Measurements from ENCODE around the gene YLPM1.
A peak's percentile ranks its signal among the peaks of the same experiment; 100 is the strongest.

The YLPM1 gene

DNA sequence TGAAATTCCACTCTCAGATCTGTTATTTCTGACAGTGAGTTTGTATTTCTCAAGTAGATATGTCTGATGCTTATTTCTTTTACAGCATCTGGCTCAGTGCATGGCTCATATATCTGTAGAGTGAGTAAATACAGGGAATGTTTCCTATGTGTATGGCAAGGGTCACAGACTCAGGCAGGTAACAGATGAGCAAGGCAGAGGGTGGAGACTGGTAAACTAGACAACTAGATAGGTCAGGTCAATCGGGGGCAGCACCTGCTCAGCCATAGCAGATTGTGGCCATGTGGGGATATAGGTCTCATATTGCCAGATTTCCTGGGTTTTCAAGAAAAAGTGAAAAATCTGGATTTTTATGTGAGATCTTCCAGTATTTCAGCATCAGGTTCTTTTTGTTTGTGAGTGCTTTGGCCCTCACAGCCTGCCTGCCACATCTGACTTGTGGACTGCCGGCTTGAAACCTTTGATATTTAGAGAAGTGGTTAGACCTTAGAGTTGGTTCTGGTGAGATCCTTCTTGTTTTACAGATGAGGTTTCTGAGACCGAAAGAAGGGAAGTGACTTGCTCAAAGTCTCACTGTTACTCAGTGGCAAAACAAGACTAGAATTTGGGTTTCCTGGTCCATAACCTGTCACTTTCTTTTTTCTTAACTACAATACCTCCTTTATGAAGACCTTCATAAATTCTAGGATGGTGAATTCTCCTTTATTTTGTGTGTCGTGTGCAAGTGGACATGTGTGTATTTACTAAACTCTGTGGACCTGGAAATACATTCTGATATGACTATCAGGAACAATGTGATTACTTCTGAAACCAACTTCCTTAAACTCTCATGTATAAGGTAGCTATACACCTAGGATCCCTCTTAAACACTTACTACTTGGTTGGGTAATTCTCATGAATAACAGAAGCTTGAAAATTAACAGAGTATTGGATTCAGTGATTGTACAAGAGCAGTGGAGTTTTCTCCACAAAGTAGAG is 78.4 kb downstream of the YLPM1 start:
- Histone ChIP-seq H3K4me3 (ENCODE audit: low read length in 2 of 2) (no peak overlapping the region), H3K27me3 (ENCODE audit: control insufficient read depth in 1 of 2, insufficient read depth in 2 of 2, low read length in 2 of 2) (no peaks in the 10 kb centered on the region), H3K9me3 (ENCODE audit: control insufficient read depth in 2 of 2, low read length in 2 of 2) (no peaks in the 10 kb centered on the region), H3K27ac (ENCODE audit: low read length) (no peak overlapping the region), H3K9ac (ENCODE audit: low read length in 2 of 2) (no peak overlapping the region), H3K4me1 (ENCODE audit: control insufficient read depth, insufficient read depth, low read length) (no peaks in the 10 kb centered on the region), H3K36me3 (ENCODE audit: control insufficient read depth in 2 of 2, insufficient read depth in 2 of 2, low read length in 2 of 2) (peaks cover 6 to 7% of the 10 kb centered on the region in 2 donors)

DNA sequence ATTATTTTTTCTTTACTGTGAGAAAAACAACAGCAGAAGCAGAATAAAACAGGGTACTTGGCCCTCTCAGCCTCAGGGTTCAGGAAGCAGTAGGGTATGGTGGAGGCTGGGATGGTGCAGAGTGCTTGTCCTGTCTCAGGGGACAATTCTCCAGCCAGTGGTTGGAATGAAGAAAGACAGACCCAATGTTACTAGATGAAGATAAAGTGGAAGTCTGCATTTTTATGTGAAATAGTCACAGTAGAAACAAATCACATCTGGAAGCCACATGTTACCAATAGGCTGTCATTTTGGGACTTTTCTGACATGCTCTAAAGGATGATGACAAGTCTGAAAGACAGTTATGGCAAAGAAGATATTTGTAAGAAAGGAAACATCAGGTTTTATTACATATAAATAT is 80.5 kb downstream of the YLPM1 start:
- H3K9ac ChIP-seq (ENCODE audit: low read length in 2 of 2) = no peak overlapping the region
- H3K9me3 ChIP-seq (ENCODE audit: control insufficient read depth in 2 of 2, low read length in 2 of 2) = no peaks in the 10 kb centered on the region
- peaks cover 6 to 7% of the 10 kb centered on the region in 2 donors for H3K36me3 ChIP-seq (ENCODE audit: control insufficient read depth in 2 of 2, insufficient read depth in 2 of 2, low read length in 2 of 2)
- no peaks in the 10 kb centered on the region for H3K4me1 ChIP-seq (ENCODE audit: control insufficient read depth, insufficient read depth, low read length)
- no peak overlapping the region for H3K4me3 ChIP-seq (ENCODE audit: low read length in 2 of 2)
- H3K27ac ChIP-seq (ENCODE audit: low read length) = no peak overlapping the region
- no peaks in the 10 kb centered on the region for H3K27me3 ChIP-seq (ENCODE audit: control insufficient read depth in 1 of 2, insufficient read depth in 2 of 2, low read length in 2 of 2)

DNA sequence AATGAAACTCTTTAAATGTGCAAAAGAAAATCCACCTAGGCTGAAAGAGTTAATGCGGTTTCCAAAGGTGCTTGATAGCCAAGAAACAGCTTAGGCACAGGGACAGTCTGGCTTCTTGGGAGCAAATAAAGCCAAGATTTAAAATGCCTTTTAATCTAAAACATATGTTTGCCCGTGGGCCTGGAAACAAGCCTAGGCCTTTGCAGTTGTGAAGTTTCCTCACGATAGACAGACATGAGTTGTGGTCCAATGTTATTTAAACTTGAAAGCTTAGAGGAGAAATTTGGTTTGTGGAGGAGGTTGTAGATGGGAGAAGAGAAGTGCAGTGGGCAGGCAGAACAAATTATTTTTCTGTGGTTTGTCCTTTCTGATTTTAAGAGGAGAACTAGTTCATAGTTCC is 83.1 kb downstream of the YLPM1 start:
- no peak overlapping the region for H3K27ac ChIP-seq (ENCODE audit: low read length)
- H3K27me3 ChIP-seq (ENCODE audit: control insufficient read depth in 1 of 2, insufficient read depth in 2 of 2, low read length in 2 of 2) = no peaks in the 10 kb centered on the region
- no peaks in the 10 kb centered on the region for H3K9me3 ChIP-seq (ENCODE audit: control insufficient read depth in 2 of 2, low read length in 2 of 2)
- H3K4me1 ChIP-seq (ENCODE audit: control insufficient read depth, insufficient read depth, low read length) = no peaks in the 10 kb centered on the region
- H3K4me3 ChIP-seq (ENCODE audit: low read length in 2 of 2) = no peak overlapping the region
- no peak overlapping the region for H3K9ac ChIP-seq (ENCODE audit: low read length in 2 of 2)
- peaks cover 0 to 2% of the 10 kb centered on the region in 2 donors for H3K36me3 ChIP-seq (ENCODE audit: control insufficient read depth in 2 of 2, insufficient read depth in 2 of 2, low read length in 2 of 2)

DNA sequence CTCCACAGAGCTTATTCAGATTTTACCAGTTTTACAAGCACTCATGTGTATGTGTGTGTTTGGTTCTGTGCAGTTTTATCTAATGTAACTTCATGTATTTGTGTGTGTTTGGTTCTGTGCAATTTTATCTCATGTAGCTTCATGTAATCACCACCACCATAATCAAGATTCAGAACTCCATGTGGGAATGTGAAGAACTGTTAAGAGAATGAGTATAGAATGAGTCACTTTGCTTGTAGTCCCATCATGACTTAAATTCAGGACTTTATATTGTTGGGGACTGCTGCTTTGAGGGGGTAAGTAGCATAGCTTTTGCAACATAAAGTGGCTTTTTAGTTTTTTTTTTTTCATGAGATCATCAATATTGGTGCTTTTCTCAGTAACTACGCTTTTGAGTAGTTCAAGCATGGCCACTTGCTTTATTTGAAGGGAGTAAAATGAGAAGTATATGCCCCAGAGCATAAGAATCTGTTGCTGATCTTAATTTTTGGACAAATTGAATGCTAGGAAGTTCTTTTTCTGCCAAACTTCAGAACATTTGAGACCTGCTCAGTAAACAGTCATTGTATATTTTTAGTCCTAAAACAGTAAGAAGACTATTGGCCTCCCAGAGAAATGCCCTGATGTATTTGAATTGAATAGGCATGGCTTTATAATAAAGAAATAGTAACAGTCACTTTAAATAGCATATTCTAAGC is 84.0 kb downstream of the YLPM1 start:
- Histone ChIP-seq H3K9ac (ENCODE audit: low read length in 2 of 2) (no peak overlapping the region), H3K4me1 (ENCODE audit: control insufficient read depth, insufficient read depth, low read length) (no peaks in the 10 kb centered on the region), H3K27ac (ENCODE audit: low read length) (no peak overlapping the region), H3K36me3 (ENCODE audit: control insufficient read depth in 2 of 2, insufficient read depth in 2 of 2, low read length in 2 of 2) (peaks cover 0 to 2% of the 10 kb centered on the region in 2 donors), H3K9me3 (ENCODE audit: control insufficient read depth in 2 of 2, low read length in 2 of 2) (no peaks in the 10 kb centered on the region), H3K27me3 (ENCODE audit: control insufficient read depth in 1 of 2, insufficient read depth in 2 of 2, low read length in 2 of 2) (no peaks in the 10 kb centered on the region), H3K4me3 (ENCODE audit: low read length in 2 of 2) (no peak overlapping the region)

DNA sequence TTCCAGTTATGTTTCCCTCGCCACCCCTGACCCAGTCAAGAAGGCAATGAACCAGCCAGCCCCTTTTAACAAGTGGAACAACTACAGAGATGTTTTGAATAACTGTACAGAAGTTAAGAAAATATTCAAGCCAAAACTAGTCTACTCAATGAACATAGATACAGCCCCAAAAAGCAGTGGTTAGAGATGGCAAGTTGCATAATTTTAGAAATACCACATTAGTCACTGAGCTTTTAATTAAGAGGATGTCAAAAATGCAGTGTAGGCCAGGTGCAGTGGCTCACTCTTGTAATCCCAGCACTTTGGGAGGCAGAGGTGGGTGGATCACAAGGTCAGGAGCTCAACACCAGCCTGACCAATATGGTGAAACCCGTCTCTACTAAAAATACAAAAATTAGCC is 85.7 kb downstream of the YLPM1 start:
- Histone ChIP-seq H3K27me3 (ENCODE audit: control insufficient read depth in 1 of 2, insufficient read depth in 2 of 2, low read length in 2 of 2) (no peaks in the 10 kb centered on the region), H3K36me3 (ENCODE audit: control insufficient read depth in 2 of 2, insufficient read depth in 2 of 2, low read length in 2 of 2) (no peaks in the 10 kb centered on the region), H3K27ac (ENCODE audit: low read length) (no peak overlapping the region), H3K9me3 (ENCODE audit: control insufficient read depth in 2 of 2, low read length in 2 of 2) (no peaks in the 10 kb centered on the region), H3K9ac (ENCODE audit: low read length in 2 of 2) (no peak overlapping the region), H3K4me1 (ENCODE audit: control insufficient read depth, insufficient read depth, low read length) (peaks cover 6% of the 10 kb centered on the region), H3K4me3 (ENCODE audit: low read length in 2 of 2) (no peak overlapping the region)

DNA sequence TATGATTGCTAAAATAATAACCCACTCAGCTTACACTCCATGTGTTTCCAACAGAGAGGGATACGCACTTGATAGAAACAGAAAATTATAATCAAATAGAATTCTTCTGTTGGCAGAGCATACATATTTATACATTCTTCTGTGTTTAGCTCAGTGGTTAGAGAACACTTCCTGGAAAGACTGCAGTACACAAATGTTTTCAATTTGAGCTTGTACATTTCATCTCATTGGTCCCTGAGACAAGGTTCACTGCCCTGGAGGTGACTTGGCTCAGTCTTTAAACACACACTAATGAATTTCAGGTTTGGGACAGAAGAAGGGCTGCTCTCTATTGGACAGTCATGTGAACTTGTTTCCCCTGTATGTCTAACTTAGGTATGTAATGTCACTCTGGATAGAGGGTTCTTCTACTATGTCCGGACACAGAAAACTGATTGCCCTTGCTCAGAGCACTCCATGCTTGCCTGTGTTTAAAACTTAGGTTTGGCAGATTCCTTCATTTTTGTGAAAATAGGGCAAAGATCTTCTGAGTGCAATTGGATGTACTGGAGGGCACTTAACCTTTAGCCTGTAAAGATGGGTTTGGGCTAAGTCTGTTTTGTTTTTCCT is 89.9 kb downstream of the YLPM1 start:
- H3K36me3 ChIP-seq (ENCODE audit: control insufficient read depth in 2 of 2, insufficient read depth in 2 of 2, low read length in 2 of 2) = no peaks in the 10 kb centered on the region
- no peak overlapping the region for H3K27ac ChIP-seq (ENCODE audit: low read length)
- peak overlapping the region in 1 of 2 donors; percentile 3 for H3K4me3 ChIP-seq (ENCODE audit: low read length in 2 of 2)
- H3K4me1 ChIP-seq (ENCODE audit: control insufficient read depth, insufficient read depth, low read length) = peaks cover 14% of the 10 kb centered on the region
- no peaks in the 10 kb centered on the region for H3K27me3 ChIP-seq (ENCODE audit: control insufficient read depth in 1 of 2, insufficient read depth in 2 of 2, low read length in 2 of 2)
- H3K9me3 ChIP-seq (ENCODE audit: control insufficient read depth in 2 of 2, low read length in 2 of 2) = no peaks in the 10 kb centered on the region
- no peak overlapping the region for H3K9ac ChIP-seq (ENCODE audit: low read length in 2 of 2)

DNA sequence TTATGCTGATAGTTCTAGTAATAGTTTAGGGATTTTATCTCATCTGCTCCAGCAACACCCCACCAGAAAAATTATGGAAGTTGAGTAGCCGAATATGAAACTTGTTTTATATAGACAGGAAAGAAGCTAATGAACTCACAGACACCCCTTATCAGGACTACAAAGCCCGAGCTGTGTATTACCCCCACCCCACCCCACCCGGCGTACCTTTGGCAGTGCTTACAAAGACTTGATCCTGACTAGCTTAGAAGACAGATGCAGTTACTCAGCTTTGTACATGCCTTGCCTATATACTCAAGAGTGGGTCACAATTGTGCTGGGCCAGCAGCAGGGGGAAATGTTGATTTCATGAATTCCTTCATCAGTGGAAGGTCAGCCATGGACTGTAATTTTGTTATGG is 90.5 kb downstream of the YLPM1 start:
- Histone ChIP-seq H3K4me1 (ENCODE audit: control insufficient read depth, insufficient read depth, low read length) (peaks cover 14% of the 10 kb centered on the region), H3K9me3 (ENCODE audit: control insufficient read depth in 2 of 2, low read length in 2 of 2) (no peaks in the 10 kb centered on the region), H3K4me3 (ENCODE audit: low read length in 2 of 2) (peak overlapping the region in 1 of 2 donors; percentile 29), H3K36me3 (ENCODE audit: control insufficient read depth in 2 of 2, insufficient read depth in 2 of 2, low read length in 2 of 2) (no peaks in the 10 kb centered on the region), H3K27ac (ENCODE audit: low read length) (no peak overlapping the region), H3K9ac (ENCODE audit: low read length in 2 of 2) (peak overlapping the region in 1 of 2 donors; percentile 42), H3K27me3 (ENCODE audit: control insufficient read depth in 1 of 2, insufficient read depth in 2 of 2, low read length in 2 of 2) (no peaks in the 10 kb centered on the region)

DNA sequence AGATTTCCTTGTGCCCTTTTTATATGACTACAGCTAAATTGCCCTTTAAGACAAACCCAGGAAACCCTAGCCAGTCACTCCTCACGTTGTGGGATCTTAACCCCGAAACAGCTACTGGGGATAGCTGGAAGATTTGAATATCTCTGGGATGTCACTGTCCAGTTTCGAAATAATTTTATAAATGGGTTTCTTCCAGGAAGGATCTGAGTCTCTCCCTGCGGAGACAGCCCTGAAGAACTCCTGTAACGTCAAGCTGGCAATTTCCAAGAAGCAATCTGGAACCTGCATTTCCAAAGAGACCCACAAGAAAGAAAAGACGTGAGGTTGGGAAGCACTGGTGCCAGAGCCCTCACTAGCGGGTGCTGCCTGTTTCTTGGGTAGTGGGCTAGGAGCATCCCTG is 91.9 kb downstream of the YLPM1 start:
- no peak overlapping the region for H3K27ac ChIP-seq (ENCODE audit: low read length)
- no peaks in the 10 kb centered on the region for H3K27me3 ChIP-seq (ENCODE audit: control insufficient read depth in 1 of 2, insufficient read depth in 2 of 2, low read length in 2 of 2)
- no peaks in the 10 kb centered on the region for H3K36me3 ChIP-seq (ENCODE audit: control insufficient read depth in 2 of 2, insufficient read depth in 2 of 2, low read length in 2 of 2)
- no peaks in the 10 kb centered on the region for H3K9me3 ChIP-seq (ENCODE audit: control insufficient read depth in 2 of 2, low read length in 2 of 2)
- H3K4me3 ChIP-seq (ENCODE audit: low read length in 2 of 2) = no peak overlapping the region
- H3K9ac ChIP-seq (ENCODE audit: low read length in 2 of 2) = no peak overlapping the region
- H3K4me1 ChIP-seq (ENCODE audit: control insufficient read depth, insufficient read depth, low read length) = peaks cover 14% of the 10 kb centered on the region

DNA sequence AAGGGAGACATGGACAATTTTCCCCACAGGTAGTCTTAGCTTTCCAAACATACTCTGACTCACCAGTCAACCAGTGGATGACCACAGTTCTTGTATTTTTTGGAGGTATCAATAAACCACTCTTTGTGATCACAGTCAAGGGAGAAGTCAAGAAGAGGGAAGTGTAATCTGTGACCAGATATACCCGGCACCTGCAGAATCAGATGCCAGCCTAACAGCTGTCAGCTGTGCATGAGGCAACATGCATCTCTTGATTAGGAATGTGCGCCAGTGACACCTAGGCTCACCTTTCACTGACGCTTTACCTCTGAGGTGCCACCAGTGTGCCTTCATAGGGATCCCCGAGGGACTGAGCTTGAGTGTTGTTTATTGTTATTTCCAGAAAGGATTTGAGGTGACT is 92.8 kb downstream of the YLPM1 start:
- Histone ChIP-seq H3K9ac (ENCODE audit: low read length in 2 of 2) (no peak overlapping the region), H3K27me3 (ENCODE audit: control insufficient read depth in 1 of 2, insufficient read depth in 2 of 2, low read length in 2 of 2) (no peaks in the 10 kb centered on the region), H3K36me3 (ENCODE audit: control insufficient read depth in 2 of 2, insufficient read depth in 2 of 2, low read length in 2 of 2) (no peaks in the 10 kb centered on the region), H3K9me3 (ENCODE audit: control insufficient read depth in 2 of 2, low read length in 2 of 2) (no peaks in the 10 kb centered on the region), H3K4me1 (ENCODE audit: control insufficient read depth, insufficient read depth, low read length) (peaks cover 17% of the 10 kb centered on the region), H3K4me3 (ENCODE audit: low read length in 2 of 2) (no peak overlapping the region), H3K27ac (ENCODE audit: low read length) (no peak overlapping the region)

DNA sequence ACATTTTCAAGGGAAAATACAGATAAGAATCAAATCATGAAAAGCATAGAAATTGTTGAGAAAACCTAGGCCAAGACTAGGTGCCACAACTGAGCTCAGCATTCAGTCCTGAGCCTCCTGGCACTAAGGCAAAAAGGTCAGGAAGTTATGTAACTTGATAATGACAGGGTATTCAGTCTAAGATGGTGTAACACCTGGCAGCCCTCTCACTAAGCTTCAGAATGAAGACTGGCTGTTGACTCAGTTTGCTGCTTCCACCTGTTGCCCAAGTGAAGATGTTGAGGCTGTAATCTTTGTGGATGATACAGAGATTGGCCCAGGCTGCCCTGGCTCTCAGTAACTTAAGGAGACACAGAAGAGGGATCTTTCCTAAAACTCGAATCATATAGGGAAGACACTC is 93.2 kb downstream of the YLPM1 start:
- no peak overlapping the region for H3K4me3 ChIP-seq (ENCODE audit: low read length in 2 of 2)
- H3K36me3 ChIP-seq (ENCODE audit: control insufficient read depth in 2 of 2, insufficient read depth in 2 of 2, low read length in 2 of 2) = no peaks in the 10 kb centered on the region
- no peak overlapping the region for H3K9ac ChIP-seq (ENCODE audit: low read length in 2 of 2)
- H3K4me1 ChIP-seq (ENCODE audit: control insufficient read depth, insufficient read depth, low read length) = peaks cover 17% of the 10 kb centered on the region
- no peaks in the 10 kb centered on the region for H3K9me3 ChIP-seq (ENCODE audit: control insufficient read depth in 2 of 2, low read length in 2 of 2)
- H3K27ac ChIP-seq (ENCODE audit: low read length) = no peak overlapping the region
- no peaks in the 10 kb centered on the region for H3K27me3 ChIP-seq (ENCODE audit: control insufficient read depth in 1 of 2, insufficient read depth in 2 of 2, low read length in 2 of 2)
